ENCODE measurements around the gene CCAR1. TPM values are rescaled to one million over a fixed set of nuclear protein-coding genes. Genes with fewer than 3 reads are reported as not detected.
A peak's percentile ranks its signal among the peaks of the same experiment; 100 is the strongest.
"Not testable (repeated sequence)": the region's sequence is repeated elsewhere in the genome, so short reads cannot be mapped to it uniquely, and the experiment has no call there.

Gene CCAR1
- total RNA-seq, 2 experiments from 2014 or later: 68.6 to 93.5 TPM

- peaks cover 24% of the 10 kb centered on the region for H3K36me3 Mint-ChIP-seq
- no peaks in the 10 kb centered on the region for H3K9me3 Mint-ChIP-seq
- no peak overlapping the region for H3K4me3 Mint-ChIP-seq
- H3K4me1 Mint-ChIP-seq: peaks cover 2% of the 10 kb centered on the region
- H3K27me3 Mint-ChIP-seq: no peaks in the 10 kb centered on the region
- H3K27ac Mint-ChIP-seq: no peak overlapping the region
- ATAC-seq (ENCODE audit: low read depth) (no peak), DNase-seq (no peak)
- POLR2A ChIA-PET: no interaction called here
These were observed 63.4 kb downstream of the CCAR1 start for GRCh38 chr10:68784476-68784875.

- ATAC-seq (ENCODE audit: low read depth) (no peak), DNase-seq (no peak)
- Mint-ChIP-seq H3K4me3 (no peak overlapping the region), H3K4me1 (no peaks in the 10 kb centered on the region), H3K27ac (peak overlapping the region; percentile 42), H3K27me3 (no peaks in the 10 kb centered on the region), H3K9me3 (no peaks in the 10 kb centered on the region), H3K36me3 (peaks cover 15% of the 10 kb centered on the region)
- POLR2A ChIA-PET: no interaction called here
These were observed 66.8 kb downstream of the CCAR1 start for GRCh38 chr10:68787813-68788212.

- peaks cover 18% of the 10 kb centered on the region for H3K36me3 Mint-ChIP-seq
- ATAC-seq (ENCODE audit: low read depth): no peak
These were observed 69.4 kb downstream of the CCAR1 start for GRCh38 chr10:68790476-68790875.

GRCh38 chr10:68792115-68792514 lies 71.1 kb downstream of the CCAR1 start:
- no peak for DNase-seq
- ATAC-seq (ENCODE audit: low read depth): no peak
- POLR2A ChIA-PET: no interaction called here
- Mint-ChIP-seq H3K36me3 (peaks cover 9% of the 10 kb centered on the region), H3K27me3 (no peaks in the 10 kb centered on the region), H3K4me1 (no peaks in the 10 kb centered on the region), H3K27ac (no peak overlapping the region), H3K4me3 (no peak overlapping the region), H3K9me3 (no peaks in the 10 kb centered on the region)

More at GRCh38 chr10:68790476-68790875, 69.4 kb downstream of the CCAR1 start:
- Mint-ChIP-seq H3K27ac (no peak overlapping the region), H3K4me1 (no peaks in the 10 kb centered on the region), H3K27me3 (no peaks in the 10 kb centered on the region), H3K4me3 (no peak overlapping the region), H3K9me3 (no peaks in the 10 kb centered on the region)
- POLR2A ChIA-PET: no interaction called here
- no peak for DNase-seq

- POLR2A ChIA-PET: no interaction called here
- no peaks in the 10 kb centered on the region for H3K9me3 Mint-ChIP-seq
- H3K36me3 Mint-ChIP-seq: peaks cover 7% of the 10 kb centered on the region
- H3K27me3 Mint-ChIP-seq: no peaks in the 10 kb centered on the region
- no peaks in the 10 kb centered on the region for H3K4me1 Mint-ChIP-seq
- H3K27ac Mint-ChIP-seq: no peak overlapping the region
- DNase-seq (no peak), ATAC-seq (ENCODE audit: low read depth) (no peak)
- no peak overlapping the region for H3K4me3 Mint-ChIP-seq
These were observed 75.0 kb downstream of the CCAR1 start for GRCh38 chr10:68795886-68796532.

- no peak for ATAC-seq (ENCODE audit: low read depth)
- H3K27ac Mint-ChIP-seq: no peak overlapping the region
- no peaks in the 10 kb centered on the region for H3K27me3 Mint-ChIP-seq
- H3K4me3 Mint-ChIP-seq: no peak overlapping the region
- H3K36me3 Mint-ChIP-seq: peaks cover 7% of the 10 kb centered on the region
- H3K4me1 Mint-ChIP-seq: no peaks in the 10 kb centered on the region
- H3K9me3 Mint-ChIP-seq: no peaks in the 10 kb centered on the region
- POLR2A ChIA-PET: no interaction called here
- DNase-seq: no peak
These were observed 75.6 kb downstream of the CCAR1 start for GRCh38 chr10:68796605-68797004.

GRCh38 chr10:68800211-68800610 lies 79.2 kb downstream of the CCAR1 start:
- H3K4me1 Mint-ChIP-seq: no peaks in the 10 kb centered on the region
- H3K27me3 Mint-ChIP-seq: no peaks in the 10 kb centered on the region

GRCh38 chr10:68804692-68805091 lies 83.7 kb downstream of the CCAR1 start:
- Mint-ChIP-seq H3K9me3 (peaks cover 1% of the 10 kb centered on the region), H3K36me3 (no peaks in the 10 kb centered on the region), H3K27ac (no peak overlapping the region), H3K4me1 (peaks cover 6% of the 10 kb centered on the region), H3K27me3 (no peaks in the 10 kb centered on the region), H3K4me3 (no peak overlapping the region)
- POLR2A ChIA-PET: no interaction called here
- DNase-seq (no peak), ATAC-seq (ENCODE audit: low read depth) (no peak)

More at GRCh38 chr10:68800211-68800610, 79.2 kb downstream of the CCAR1 start:
- no peak for DNase-seq
- no peaks in the 10 kb centered on the region for H3K9me3 Mint-ChIP-seq
- POLR2A ChIA-PET: no interaction called here
- H3K36me3 Mint-ChIP-seq: peaks cover 2% of the 10 kb centered on the region
- no peak overlapping the region for H3K27ac Mint-ChIP-seq
- ATAC-seq (ENCODE audit: low read depth): no peak
- no peak overlapping the region for H3K4me3 Mint-ChIP-seq

- H3K9me3 Mint-ChIP-seq; POLR2A ChIA-PET; H3K27ac Mint-ChIP-seq; DNase-seq; H3K4me1 Mint-ChIP-seq; H3K36me3 Mint-ChIP-seq; H3K4me3 Mint-ChIP-seq; H3K27me3 Mint-ChIP-seq; ATAC-seq (ENCODE audit: low read depth): not testable (repeated sequence)
These were observed 89.8 kb downstream of the CCAR1 start for GRCh38 chr10:68810830-68811229.

- Mint-ChIP-seq H3K27ac (no peak overlapping the region), H3K36me3 (no peaks in the 10 kb centered on the region), H3K27me3 (no peaks in the 10 kb centered on the region), H3K9me3 (no peaks in the 10 kb centered on the region), H3K4me3 (no peak overlapping the region), H3K4me1 (no peaks in the 10 kb centered on the region)
- DNase-seq (no peak), ATAC-seq (ENCODE audit: low read depth) (no peak)
- POLR2A ChIA-PET: no interaction called here
These were observed 90.4 kb downstream of the CCAR1 start for GRCh38 chr10:68811314-68812009.

- no peak for DNase-seq
- Mint-ChIP-seq H3K36me3 (no peaks in the 10 kb centered on the region), H3K4me1 (no peaks in the 10 kb centered on the region), H3K27me3 (peaks cover 2% of the 10 kb centered on the region), H3K9me3 (no peaks in the 10 kb centered on the region), H3K27ac (no peak overlapping the region), H3K4me3 (no peak overlapping the region)
- POLR2A ChIA-PET: interaction anchor here (0.5 kb wide), 1 partner anchor 629 kb away, joined by 3 read pairs; no protein-coding TSS in a partner anchor
- ATAC-seq (ENCODE audit: low read depth): no peak
These were observed 91.4 kb downstream of the CCAR1 start for GRCh38 chr10:68812420-68812819.

GRCh38 chr10:68813559-68813958 lies 92.5 kb downstream of the CCAR1 start:
- no peak overlapping the region for H3K4me3 Mint-ChIP-seq

GRCh38 chr10:68816796-68817412 lies 95.9 kb downstream of the CCAR1 start:
- no peak for ATAC-seq (ENCODE audit: low read depth)
- Mint-ChIP-seq H3K4me3 (no peak overlapping the region), H3K9me3 (no peaks in the 10 kb centered on the region), H3K27me3 (peaks cover 4% of the 10 kb centered on the region), H3K4me1 (no peaks in the 10 kb centered on the region), H3K36me3 (no peaks in the 10 kb centered on the region), H3K27ac (no peak overlapping the region)
- POLR2A ChIA-PET: no interaction called here
- no peak for DNase-seq

More at GRCh38 chr10:68813559-68813958, 92.5 kb downstream of the CCAR1 start:
- POLR2A ChIA-PET: interaction anchor here (0.7 kb wide), 1 partner anchor 253 kb away, joined by 6 read pairs; the partner anchor contains the start of gene TET1
- DNase-seq (no peak), ATAC-seq (ENCODE audit: low read depth) (no peak)
- Mint-ChIP-seq H3K9me3 (no peaks in the 10 kb centered on the region), H3K27me3 (peaks cover 4% of the 10 kb centered on the region), H3K4me1 (no peaks in the 10 kb centered on the region), H3K36me3 (no peaks in the 10 kb centered on the region), H3K27ac (no peak overlapping the region)

- H3K4me3 Mint-ChIP-seq; DNase-seq; H3K27ac Mint-ChIP-seq; POLR2A ChIA-PET; H3K36me3 Mint-ChIP-seq; H3K9me3 Mint-ChIP-seq; H3K27me3 Mint-ChIP-seq; H3K4me1 Mint-ChIP-seq; ATAC-seq (ENCODE audit: low read depth): not testable (repeated sequence)
These were observed 99.3 kb downstream of the CCAR1 start for GRCh38 chr10:68820359-68820758.
